Osteoblast (primary cell): Measurements from ENCODE around the gene GLCCI1. TPM values are rescaled to one million over a fixed set of nuclear protein-coding genes. Genes with fewer than 3 reads are reported as not detected.
"Not testable (repeated sequence)": the region's sequence is repeated elsewhere in the genome, so short reads cannot be mapped to it uniquely, and the experiment has no call there.

Source experiments
- DNase-seq: peaks from one replicate; pipeline ENCODE4 v3.0.0; 2011; ENCODE audit warnings: low spot score, mixed read lengths; ENCODE audit not compliant: insufficient read length; ENCODE audit errors: missing footprints
- H2AFZ ChIP-seq: 2 replicates; pipeline ENCODE4 v1.6.0; 2011; ENCODE audit warnings: mild to moderate bottlenecking, low read length
- H3K27ac ChIP-seq: 2 replicates; pipeline ENCODE4 v1.5.1; 2011; ENCODE audit warnings: mild to moderate bottlenecking, low read depth, low read length, moderate library complexity
- H3K27me3 ChIP-seq: 2 replicates; pipeline ENCODE4 v1.6.0; 2012; ENCODE audit warnings: mild to moderate bottlenecking, control low read depth, inconsistent platforms, low read length, moderate library complexity; ENCODE audit not compliant: insufficient read depth
- H3K36me3 ChIP-seq: 2 replicates; pipeline ENCODE4 v1.5.1; 2011; ENCODE audit warnings: mild to moderate bottlenecking, low read length, control low read depth, moderate library complexity; ENCODE audit not compliant: insufficient read depth
- H3K4me1 ChIP-seq: 2 replicates; pipeline ENCODE4 v1.5.1; 2011; ENCODE audit warnings: mild to moderate bottlenecking, low read length, control low read depth, moderate library complexity; ENCODE audit not compliant: insufficient read depth
- H3K4me2 ChIP-seq: 2 replicates; pipeline ENCODE4 v1.6.0; 2011; ENCODE audit warnings: mild to moderate bottlenecking, low read length; ENCODE audit not compliant: insufficient read depth
- H3K4me3 ChIP-seq: fragments of 200-600 bp; sonication (generic); 3 replicates; pipeline ENCODE4 v1.5.1; 2012; ENCODE audit warnings: mild to moderate bottlenecking, low read length, inconsistent platforms; ENCODE audit not compliant: insufficient read depth
- H3K79me2 ChIP-seq: 2 replicates; pipeline ENCODE4 v1.6.0; 2012; ENCODE audit warnings: mild to moderate bottlenecking, low read length, control low read depth, inconsistent platforms; ENCODE audit not compliant: insufficient read depth
- H3K9me3 ChIP-seq: 2 replicates; pipeline ENCODE4 v1.5.1; 2011; ENCODE audit warnings: low read depth, low read length, control low read depth
- H4K20me1 ChIP-seq: 2 replicates; pipeline ENCODE4 v1.6.0; 2012; ENCODE audit warnings: mild to moderate bottlenecking, low read length, control low read depth; ENCODE audit not compliant: insufficient read depth
- total RNA-seq: library from RNA; depleted of rRNA; stranded (reverse); fragments of >200 nt; gene quantifications from 2 replicates; pipeline ENCODE4 v1.2.3, GENCODE V29; 2012
- TF ChIP-seq, protein P1 (sequence below): IDR thresholded peaks from 2 replicates; pipeline ENCODE4 v1.5.1; 2011; ENCODE audit warnings: mild to moderate bottlenecking, low read depth, low read length, moderate library complexity; ENCODE audit errors: extremely low read depth

GLCCI1 gene
- total RNA-seq, 1 donor = 10.1 TPM

DNA sequence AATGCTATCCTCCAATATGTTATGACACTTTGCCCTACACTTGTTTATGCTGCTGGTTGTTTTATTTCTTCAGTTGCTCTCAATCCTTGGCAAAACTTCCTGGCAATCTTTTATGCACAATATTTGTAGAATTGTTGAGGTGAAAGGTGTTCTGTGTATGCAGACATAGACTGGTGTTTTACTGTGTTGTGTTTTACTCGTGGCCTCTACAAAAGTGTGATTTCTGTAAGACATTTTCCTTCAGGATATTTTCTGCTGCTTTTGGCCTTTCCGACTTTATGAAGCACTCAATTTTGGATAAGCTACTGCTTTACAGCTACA is 21.8 kb downstream of the GLCCI1 start:
- Histone ChIP-seq H3K4me3 (no peak overlapping the region), H3K9me3 (no peaks in the 10 kb centered on the region), H3K27ac (no peak overlapping the region), H4K20me1 (no peaks in the 10 kb centered on the region), H3K4me1 (no peaks in the 10 kb centered on the region), H3K4me2 (peak overlapping the region; percentile 58), H2AFZ (no peak overlapping the region), H3K27me3 (no peaks in the 10 kb centered on the region), H3K79me2 (peaks cover 78% of the 10 kb centered on the region), H3K36me3 (no peaks in the 10 kb centered on the region)
- TF ChIP-seq, protein P1, sequence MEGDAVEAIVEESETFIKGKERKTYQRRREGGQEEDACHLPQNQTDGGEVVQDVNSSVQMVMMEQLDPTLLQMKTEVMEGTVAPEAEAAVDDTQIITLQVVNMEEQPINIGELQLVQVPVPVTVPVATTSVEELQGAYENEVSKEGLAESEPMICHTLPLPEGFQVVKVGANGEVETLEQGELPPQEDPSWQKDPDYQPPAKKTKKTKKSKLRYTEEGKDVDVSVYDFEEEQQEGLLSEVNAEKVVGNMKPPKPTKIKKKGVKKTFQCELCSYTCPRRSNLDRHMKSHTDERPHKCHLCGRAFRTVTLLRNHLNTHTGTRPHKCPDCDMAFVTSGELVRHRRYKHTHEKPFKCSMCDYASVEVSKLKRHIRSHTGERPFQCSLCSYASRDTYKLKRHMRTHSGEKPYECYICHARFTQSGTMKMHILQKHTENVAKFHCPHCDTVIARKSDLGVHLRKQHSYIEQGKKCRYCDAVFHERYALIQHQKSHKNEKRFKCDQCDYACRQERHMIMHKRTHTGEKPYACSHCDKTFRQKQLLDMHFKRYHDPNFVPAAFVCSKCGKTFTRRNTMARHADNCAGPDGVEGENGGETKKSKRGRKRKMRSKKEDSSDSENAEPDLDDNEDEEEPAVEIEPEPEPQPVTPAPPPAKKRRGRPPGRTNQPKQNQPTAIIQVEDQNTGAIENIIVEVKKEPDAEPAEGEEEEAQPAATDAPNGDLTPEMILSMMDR = no peak
- DNase-seq = no peak

DNA sequence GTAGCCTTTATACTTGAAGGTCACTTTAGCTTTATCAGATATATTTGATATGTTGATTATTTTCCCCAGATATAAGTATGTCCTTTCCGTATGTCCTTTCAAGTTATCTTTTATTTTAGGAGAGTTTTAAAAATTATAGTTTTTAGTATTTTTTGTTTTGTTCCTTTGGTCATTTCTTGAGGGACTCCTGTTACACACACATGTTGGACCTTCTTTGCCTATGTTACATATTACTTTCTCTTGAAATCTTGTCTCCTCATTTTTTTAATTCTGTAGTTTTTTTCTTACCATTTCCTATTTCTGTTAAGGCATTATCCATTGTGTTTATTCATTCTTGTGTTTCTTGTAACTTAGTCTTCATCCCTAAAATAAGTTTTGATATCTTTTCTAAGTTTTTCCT is 23.9 kb downstream of the GLCCI1 start:
- H3K9me3 ChIP-seq = no peaks in the 10 kb centered on the region
- no peak for DNase-seq
- no peaks in the 10 kb centered on the region for H3K27me3 ChIP-seq

DNA sequence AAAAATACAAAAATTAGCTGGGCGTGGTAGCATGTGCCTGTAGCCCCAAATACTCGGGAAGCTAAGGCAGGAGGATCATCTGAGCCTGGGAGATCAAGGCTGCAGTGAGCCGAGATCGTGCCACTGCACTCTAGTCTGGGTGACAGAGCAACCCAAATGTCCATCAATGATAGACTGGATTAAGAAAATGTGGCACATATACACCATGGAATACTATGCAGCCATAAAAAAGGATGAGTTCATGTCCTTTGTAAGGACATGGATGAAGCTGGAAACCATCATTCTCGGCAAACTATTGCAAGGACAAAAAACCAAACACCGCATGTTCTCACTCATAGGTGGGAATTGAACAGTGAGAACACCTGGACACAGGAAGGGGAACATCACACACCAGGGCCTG is 26.8 kb downstream of the GLCCI1 start:
- H3K4me3 ChIP-seq, H2AFZ ChIP-seq, H4K20me1 ChIP-seq, H3K27me3 ChIP-seq, H3K4me2 ChIP-seq, H3K9me3 ChIP-seq, H3K36me3 ChIP-seq, DNase-seq, H3K27ac ChIP-seq: not testable (repeated sequence)
- H3K4me1 ChIP-seq = peaks cover 10% of the 10 kb centered on the region
- peaks cover 67% of the 10 kb centered on the region for H3K79me2 ChIP-seq

More for the DNA sequence above, 23.9 kb downstream of the GLCCI1 start:
- Histone ChIP-seq H3K79me2 (peaks cover 75% of the 10 kb centered on the region), H3K27ac (no peak overlapping the region), H2AFZ (no peak overlapping the region), H3K4me3 (no peak overlapping the region), H3K4me1 (peaks cover 10% of the 10 kb centered on the region), H3K4me2 (no peak overlapping the region), H3K36me3 (no peaks in the 10 kb centered on the region), H4K20me1 (no peaks in the 10 kb centered on the region)
- TF ChIP-seq, protein P1 = no peak

DNA sequence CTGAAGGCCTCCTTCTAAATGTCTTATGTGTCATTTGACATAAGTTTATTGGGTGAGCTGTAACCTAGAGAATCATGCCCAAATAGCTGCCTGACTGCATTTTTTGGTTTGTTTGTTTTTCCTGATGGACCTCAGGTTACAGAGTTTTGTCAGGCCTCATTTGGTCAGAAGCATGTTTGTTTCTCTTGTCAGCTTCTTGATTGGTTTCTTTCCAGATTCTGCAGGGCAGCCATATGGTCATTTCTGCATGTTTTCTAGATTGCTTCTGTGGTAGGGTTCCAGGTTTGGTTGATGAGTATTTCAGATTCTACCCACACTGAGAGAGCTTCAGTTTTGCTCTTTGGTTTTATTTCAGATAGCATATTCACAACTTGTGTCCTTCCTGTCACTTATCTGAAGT is 28.0 kb downstream of the GLCCI1 start:
- Histone ChIP-seq H3K27ac (no peak overlapping the region), H3K27me3 (no peaks in the 10 kb centered on the region), H3K4me1 (peaks cover 10% of the 10 kb centered on the region), H3K9me3 (no peaks in the 10 kb centered on the region), H3K4me3 (no peak overlapping the region), H4K20me1 (no peaks in the 10 kb centered on the region), H3K4me2 (no peak overlapping the region), H3K36me3 (no peaks in the 10 kb centered on the region), H3K79me2 (peaks cover 56% of the 10 kb centered on the region), H2AFZ (no peak overlapping the region)
- TF ChIP-seq, protein P1 = no peak
- peak; percentile 44 for DNase-seq
